ENCODE measurements around the gene TTLL6. TPM values are rescaled to one million over a fixed set of nuclear protein-coding genes. Genes with fewer than 3 reads are reported as not detected.
"Not testable (repeated sequence)": the region's sequence is repeated elsewhere in the genome, so short reads cannot be mapped to it uniquely, and the experiment has no call there.

TTLL6 gene
- total RNA-seq, 4 donors from 2014 or later, result 1.1 to 7.5 (median 1.5) TPM; not detected in 1

DNA sequence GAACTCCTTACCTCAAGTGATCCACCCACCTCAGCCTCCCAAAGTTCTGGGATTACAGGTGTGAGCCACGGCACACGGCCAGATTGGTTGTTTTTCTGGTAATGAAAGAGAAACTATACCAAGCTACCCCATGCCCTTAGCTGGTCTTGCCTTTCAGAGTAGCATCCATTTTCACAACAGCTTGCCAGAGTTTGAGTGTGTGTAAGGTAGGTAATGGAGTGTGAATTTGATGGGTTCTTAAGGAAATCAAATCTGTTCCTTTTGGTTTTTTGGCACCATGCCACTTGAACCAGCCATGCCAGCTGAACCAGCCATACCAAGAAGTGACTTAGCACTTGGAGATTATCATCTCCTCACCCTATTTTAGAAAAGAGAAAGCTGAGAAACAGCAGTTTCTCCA is 18.9 kb upstream of the TTLL6 start:
- no peaks in the 10 kb centered on the region for H3K36me3 ChIP-seq
- no peaks in the 10 kb centered on the region for H3K9me3 ChIP-seq
- no peaks in the 10 kb centered on the region for H3K27me3 ChIP-seq
- no peak for DNase-seq
- TF ChIP-seq CTCF (IDR thresholded peaks at IDR 0.05) (no peak), POLR2A (IDR thresholded peaks at IDR 0.05) (no peak)
- no peak overlapping the region for H3K27ac ChIP-seq
- H3K4me1 ChIP-seq, result peaks cover 7 to 69% (median 21%) of the 10 kb centered on the region in 4 donors
- no peak overlapping the region for H3K4me3 ChIP-seq

DNA sequence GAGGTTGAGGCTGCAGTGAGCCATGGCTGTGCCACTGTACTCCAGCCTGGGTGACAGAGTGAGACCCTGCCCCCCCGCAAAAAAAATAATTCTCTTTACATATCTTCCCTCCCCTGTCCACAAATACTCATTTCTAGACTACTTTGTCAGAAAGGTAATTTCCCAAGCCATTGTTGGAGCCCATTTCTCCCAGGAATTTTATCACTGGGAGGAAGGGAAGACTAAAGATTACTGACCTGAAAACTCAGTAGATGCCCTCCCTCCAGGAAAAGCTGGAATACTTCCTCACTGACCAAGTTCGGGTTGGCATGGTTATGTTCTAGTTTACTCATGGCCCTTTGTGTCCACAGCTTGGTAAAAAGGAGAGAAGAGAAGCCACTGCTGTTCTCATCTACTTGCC is 17.9 kb upstream of the TTLL6 start:
- no peak for TF ChIP-seq CTCF (IDR thresholded peaks at IDR 0.05)
- TF ChIP-seq POLR2A (IDR thresholded peaks at IDR 0.05), result no peak
- DNase-seq, result no peak
- H3K27ac ChIP-seq, result no peak overlapping the region
- H3K4me3 ChIP-seq, result no peak overlapping the region
- H3K9me3 ChIP-seq, result no peaks in the 10 kb centered on the region
- H3K4me1 ChIP-seq, result peaks cover 5 to 63% (median 19%) of the 10 kb centered on the region in 4 donors
- H3K36me3 ChIP-seq, result no peaks in the 10 kb centered on the region
- no peaks in the 10 kb centered on the region for H3K27me3 ChIP-seq

- Histone ChIP-seq H3K27ac (peak overlapping the region; percentile 88 to 96 (median 94)), H3K4me1 (peaks cover 0 to 35% (median 5%) of the 10 kb centered on the region in 4 donors), H3K36me3 (no peaks in the 10 kb centered on the region), H3K4me3 (peak overlapping the region; percentile 73 to 97 (median 88)), H3K27me3 (no peaks in the 10 kb centered on the region), H3K9me3 (no peaks in the 10 kb centered on the region)
- TF ChIP-seq POLR2A (IDR thresholded peaks at IDR 0.05) (no peak), CTCF (IDR thresholded peaks at IDR 0.05) (no peak)
- DNase-seq, result no peak
Observed at GRCh38 chr17:48831549-48831883, 14.5 kb upstream of the TTLL6 start.

GRCh38 chr17:48830840-48831548 is 14.0 kb upstream of the TTLL6 start, which contains the start of gene CALCOCO2:
Gene CALCOCO2 (plus strand): TSS chr17:48831035. CDS start chr17:48841708, 10,673 bp downstream.
- DNase-seq, result peak; percentile 97 to 98 (median 98)
- H3K36me3 ChIP-seq, result no peaks in the 10 kb centered on the region
- peaks cover 0 to 30% (median 5%) of the 10 kb centered on the region in 4 donors for H3K4me1 ChIP-seq
- no peaks in the 10 kb centered on the region for H3K9me3 ChIP-seq
- peak within 1 kb of the TSS; percentile 73 to 97 (median 88) for H3K4me3 ChIP-seq
- peak within 1 kb of the TSS; percentile 88 to 96 (median 94) for H3K27ac ChIP-seq
- TF ChIP-seq POLR2A (IDR thresholded peaks at IDR 0.05) (peak; percentile 82 to 91), CTCF (IDR thresholded peaks at IDR 0.05) (peak in 3 of 6 experiments; percentile 4 to 22 (median 21))
- no peaks in the 10 kb centered on the region for H3K27me3 ChIP-seq

DNA sequence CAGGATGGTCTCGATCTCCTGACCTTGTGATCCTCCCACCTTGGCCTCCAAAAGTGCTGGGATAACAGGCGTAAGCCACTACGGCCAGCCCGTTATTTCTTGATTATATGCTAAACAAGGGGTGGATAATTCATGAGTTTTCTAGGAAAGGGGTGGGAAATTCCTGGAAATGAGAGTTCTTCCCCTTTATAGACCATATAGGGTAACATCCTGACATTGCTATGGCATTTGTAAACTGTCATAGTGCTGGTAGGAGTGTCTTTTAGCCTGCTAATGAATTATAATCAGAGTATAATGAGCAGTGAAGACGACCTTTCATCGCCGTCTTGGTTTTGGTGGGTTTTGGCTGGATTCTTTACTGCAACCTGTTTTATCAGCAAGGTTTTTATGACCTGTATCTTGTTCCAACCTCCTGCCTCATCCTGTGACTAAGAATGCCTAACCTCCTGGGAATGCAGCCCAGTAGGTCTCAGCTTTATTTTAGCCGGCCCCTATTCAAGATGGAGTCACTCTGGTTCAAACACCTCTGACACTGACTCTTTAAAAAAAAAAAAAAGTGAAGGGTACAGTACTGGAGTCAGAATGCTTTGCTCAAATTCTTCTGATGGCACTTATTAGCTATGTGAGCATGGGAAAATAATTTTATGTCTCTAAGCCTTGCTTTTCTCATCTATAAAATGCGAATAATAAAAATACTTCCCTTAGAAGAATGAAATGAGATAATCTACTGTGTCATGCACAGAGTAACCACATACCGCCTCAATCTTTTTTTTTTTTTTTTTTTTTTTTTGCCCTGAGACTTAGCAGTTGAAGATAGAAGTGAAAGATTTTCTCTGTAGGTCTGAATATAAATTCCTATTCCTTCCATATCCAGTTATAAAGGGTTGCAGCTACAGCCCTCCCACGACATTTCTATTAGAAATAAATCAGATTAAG is 8.7 kb upstream of the TTLL6 start:
- no peak overlapping the region for H3K4me3 ChIP-seq
- H3K27ac ChIP-seq, result no peak overlapping the region
- H3K36me3 ChIP-seq, result no peaks in the 10 kb centered on the region
- H3K27me3 ChIP-seq, result no peaks in the 10 kb centered on the region
- TF ChIP-seq POLR2A (IDR thresholded peaks at IDR 0.05) (no peak), CTCF (IDR thresholded peaks at IDR 0.05) (no peak)
- H3K9me3 ChIP-seq, result no peaks in the 10 kb centered on the region
- H3K4me1 ChIP-seq, result peaks cover 0 to 4% (median 0%) of the 10 kb centered on the region in 4 donors
- no peak for DNase-seq

DNA sequence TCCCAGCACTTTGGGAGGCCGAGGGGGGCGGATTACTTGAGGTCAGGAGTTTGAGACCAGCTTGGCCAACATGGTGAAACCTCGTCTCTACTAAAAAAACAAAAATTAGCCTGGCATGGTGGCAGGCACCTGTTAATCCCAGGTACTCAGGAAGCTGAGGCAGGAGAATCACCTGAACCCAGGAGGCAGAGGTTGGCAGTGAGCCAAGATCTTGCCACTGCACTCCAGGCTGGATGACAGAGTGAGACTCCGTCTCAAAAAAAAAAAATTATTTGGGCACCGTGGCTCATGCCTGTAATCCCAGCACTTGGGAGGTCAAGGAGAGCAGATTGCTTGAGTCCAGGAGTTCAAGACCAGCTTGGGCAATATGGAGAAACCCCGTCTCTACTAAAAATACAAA is 3.9 kb upstream of the TTLL6 start:
- not testable (repeated sequence) for H3K9me3 ChIP-seq, H3K27ac ChIP-seq, H3K27me3 ChIP-seq, H3K4me3 ChIP-seq, H3K36me3 ChIP-seq, DNase-seq
- peaks cover 0 to 16% (median 7%) of the 10 kb centered on the region in 4 donors for H3K4me1 ChIP-seq
